Upper lobe of left lung (tissue), 6 donors: Measurements from ENCODE around the gene PRR14. TPM values are rescaled to one million over a fixed set of nuclear protein-coding genes. Genes with fewer than 3 reads are reported as not detected.

Experiments
- ATAC-seq, 2 donors: fragments of 200-7000 bp; cut with Tn5 transposase; one replicate each; pipeline ENCODE4 v1.9.1; 2022; ENCODE audit warnings: mild to moderate bottlenecking in 2 of 2, moderate library complexity in 2 of 2; ENCODE audit not compliant: low FRiP score in 2 of 2
- DNase-seq, 2 donors: peaks; one replicate each; pipeline ENCODE4 v3.0.0-alpha.2; 2019 to 2020
- H3K27ac ChIP-seq, 4 donors: fragments of 200-600 bp; sonication (generic); one replicate each; pipeline ENCODE4 v1.5.1; 2016 to 2019
- H3K27me3 ChIP-seq, 4 donors: fragments of 200-600 bp; sonication (generic); one replicate each; pipeline ENCODE4 v1.5.1; 2017 to 2019
- H3K36me3 ChIP-seq, 4 donors: fragments of 200-600 bp; sonication (generic); one replicate each; pipeline ENCODE4 v1.5.1; 2016 to 2019
- H3K4me1 ChIP-seq, 4 donors: fragments of 200-600 bp; sonication (generic); one replicate each; pipeline ENCODE4 v1.5.1; 2018 to 2019
- H3K4me3 ChIP-seq, 4 donors: fragments of 200-600 bp; sonication (generic); one replicate each; pipeline ENCODE4 v1.5.1; 2017 to 2019; ENCODE audit warnings: mild to moderate bottlenecking in 2 of 4, moderate library complexity in 1 of 4
- H3K9me3 ChIP-seq, 4 donors: fragments of 200-600 bp; sonication (generic); one replicate each; pipeline ENCODE4 v1.5.1; 2018 to 2019
- EP300 ChIP-seq, 4 donors: sonication (generic); formaldehyde crosslinking; IDR thresholded peaks; one replicate each; pipeline ENCODE4 v1.5.1; 2017; ENCODE audit warnings: antibody characterized with exemption in 4 of 4, control low read depth in 2 of 4
- POLR2A ChIP-seq, 4 donors: fragments of 450-650 bp; IDR thresholded peaks; one replicate each; pipeline ENCODE4 v1.5.1; 2016 to 2017; ENCODE audit warnings: antibody characterized with exemption in 4 of 4, mild to moderate bottlenecking in 2 of 4
- POLR2AphosphoS5 ChIP-seq, 2 donors: sonication (generic); formaldehyde crosslinking; IDR thresholded peaks; one replicate each; pipeline ENCODE4 v1.5.1; 2017; ENCODE audit warnings: antibody characterized with exemption in 2 of 2
- WGBS, 2 donors: methylation state at CpG; one replicate each; pipeline ENCODE4 v1.1.5; 2017 to 2018; 5-methylcytosine and 5-hydroxymethylcytosine counted together
- total RNA-seq, 6 donors: library from RNA; depleted of rRNA in 4 of 6; stranded (reverse); fragments of >200 nt in 4 of 6; gene quantifications; one replicate each; pipeline versions ENCODE4 v1.1.0 to v1.2.1, GENCODE V29; 2016 to 2021
- TF ChIP-seq, protein P1 (sequence below), 6 experiments: fragments of 450-650 bp in 4 of 6; fragments of 200-600 bp in 2 of 6; sonication (generic) in 2 of 6; IDR thresholded peaks; one replicate each; pipeline ENCODE4 v1.5.1; 2016 to 2019; ENCODE audit warnings: antibody characterized with exemption in 6 of 6
- donor health status: DM: no; HTN: no; CAD: no; lungs with moderate emphysema.
- donor health status: DM: no; HTN: yes; CAD: no; lungs with severe emphysema.

Gene PRR14
- total RNA-seq, 6 donors from 2014 or later, result 34.5 to 160 (median 54.9) TPM

DNA sequence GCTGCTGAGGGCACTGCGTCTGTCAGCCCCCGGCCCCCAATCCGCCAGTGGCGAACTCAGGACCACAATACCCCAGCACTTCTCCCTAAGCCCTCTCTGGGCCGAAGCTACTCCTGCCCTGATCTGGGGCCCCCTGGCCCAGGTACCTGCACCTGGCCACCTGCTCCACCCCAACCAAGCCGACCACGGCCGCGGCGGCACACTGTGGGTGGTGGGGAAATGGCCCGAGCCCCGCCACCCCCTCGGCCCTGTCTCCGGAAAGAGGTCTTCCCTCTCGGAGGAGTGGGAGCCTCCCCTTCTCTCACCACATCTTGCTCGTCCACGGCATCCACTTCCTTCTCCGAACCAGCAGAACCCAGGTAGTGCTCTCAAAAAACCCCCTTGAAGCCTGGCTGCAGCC lies 4.1 kb downstream of the PRR14 start:
- Histone ChIP-seq H3K36me3 (peaks cover 29 to 47% (median 37%) of the 10 kb centered on the region in 4 donors), H3K27me3 (no peaks in the 10 kb centered on the region), H3K9me3 (no peaks in the 10 kb centered on the region), H3K4me1 (peaks cover 18 to 32% (median 23%) of the 10 kb centered on the region in 4 donors), H3K4me3 (no peak overlapping the region), H3K27ac (no peak overlapping the region)
- ATAC-seq (no peak), DNase-seq (peak in 1 of 2 donors; percentile 84)
- TF ChIP-seq POLR2AphosphoS5 (IDR thresholded peaks at IDR 0.05) (no peak), EP300 (IDR thresholded peaks at IDR 0.05) (no peak), POLR2A (IDR thresholded peaks at IDR 0.05) (no peak)
- TF ChIP-seq, protein P1, sequence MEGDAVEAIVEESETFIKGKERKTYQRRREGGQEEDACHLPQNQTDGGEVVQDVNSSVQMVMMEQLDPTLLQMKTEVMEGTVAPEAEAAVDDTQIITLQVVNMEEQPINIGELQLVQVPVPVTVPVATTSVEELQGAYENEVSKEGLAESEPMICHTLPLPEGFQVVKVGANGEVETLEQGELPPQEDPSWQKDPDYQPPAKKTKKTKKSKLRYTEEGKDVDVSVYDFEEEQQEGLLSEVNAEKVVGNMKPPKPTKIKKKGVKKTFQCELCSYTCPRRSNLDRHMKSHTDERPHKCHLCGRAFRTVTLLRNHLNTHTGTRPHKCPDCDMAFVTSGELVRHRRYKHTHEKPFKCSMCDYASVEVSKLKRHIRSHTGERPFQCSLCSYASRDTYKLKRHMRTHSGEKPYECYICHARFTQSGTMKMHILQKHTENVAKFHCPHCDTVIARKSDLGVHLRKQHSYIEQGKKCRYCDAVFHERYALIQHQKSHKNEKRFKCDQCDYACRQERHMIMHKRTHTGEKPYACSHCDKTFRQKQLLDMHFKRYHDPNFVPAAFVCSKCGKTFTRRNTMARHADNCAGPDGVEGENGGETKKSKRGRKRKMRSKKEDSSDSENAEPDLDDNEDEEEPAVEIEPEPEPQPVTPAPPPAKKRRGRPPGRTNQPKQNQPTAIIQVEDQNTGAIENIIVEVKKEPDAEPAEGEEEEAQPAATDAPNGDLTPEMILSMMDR (IDR thresholded peaks at IDR 0.05), result no peak
- 95 to 97% methylated on average over 14 of the region's 18 CpGs for WGBS, 2 donors

DNA sequence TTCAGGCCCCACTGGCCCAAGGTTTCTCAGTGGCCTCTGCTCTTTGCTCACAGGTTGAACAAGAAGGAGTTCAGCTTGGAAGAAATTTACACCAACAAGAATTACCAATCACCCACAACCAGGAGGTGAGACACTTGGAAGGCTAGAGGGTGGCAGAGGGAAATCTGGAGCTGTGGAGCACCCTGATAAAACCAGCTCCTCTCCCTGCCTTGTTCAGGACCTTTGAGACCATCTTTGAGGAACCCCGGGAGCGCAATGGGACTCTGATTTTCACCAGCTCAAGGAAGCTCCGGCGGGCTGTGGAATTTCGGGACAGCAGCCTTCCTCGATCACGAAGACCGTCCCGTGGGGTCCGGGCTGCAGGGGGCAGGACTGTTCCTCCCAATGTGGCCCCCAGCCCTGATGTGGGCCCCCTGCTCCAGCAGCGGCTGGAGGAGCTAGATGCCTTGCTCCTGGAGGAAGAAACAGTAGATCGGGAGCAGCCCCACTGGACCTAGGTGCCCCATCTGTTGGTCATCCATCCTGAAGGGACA lies 5.1 kb downstream of the PRR14 start:
- 98 to 99% methylated on average over 9 to 12 of the region's 12 CpGs for WGBS, 2 donors
- no peaks in the 10 kb centered on the region for H3K27me3 ChIP-seq
- H3K4me1 ChIP-seq, result peaks cover 25 to 38% (median 31%) of the 10 kb centered on the region in 4 donors
- ATAC-seq, result no peak
- no peak for TF ChIP-seq EP300 (IDR thresholded peaks at IDR 0.05)
- no peak for TF ChIP-seq POLR2AphosphoS5 (IDR thresholded peaks at IDR 0.05)
- TF ChIP-seq POLR2A (IDR thresholded peaks at IDR 0.05), result no peak
- H3K36me3 ChIP-seq, result peaks cover 29 to 47% (median 38%) of the 10 kb centered on the region in 4 donors
- peak in 1 of 2 donors; percentile 62 for DNase-seq
- no peak overlapping the region for H3K4me3 ChIP-seq
- H3K27ac ChIP-seq, result peak overlapping the region in 1 of 4 donors; percentile 15
- no peaks in the 10 kb centered on the region for H3K9me3 ChIP-seq

DNA sequence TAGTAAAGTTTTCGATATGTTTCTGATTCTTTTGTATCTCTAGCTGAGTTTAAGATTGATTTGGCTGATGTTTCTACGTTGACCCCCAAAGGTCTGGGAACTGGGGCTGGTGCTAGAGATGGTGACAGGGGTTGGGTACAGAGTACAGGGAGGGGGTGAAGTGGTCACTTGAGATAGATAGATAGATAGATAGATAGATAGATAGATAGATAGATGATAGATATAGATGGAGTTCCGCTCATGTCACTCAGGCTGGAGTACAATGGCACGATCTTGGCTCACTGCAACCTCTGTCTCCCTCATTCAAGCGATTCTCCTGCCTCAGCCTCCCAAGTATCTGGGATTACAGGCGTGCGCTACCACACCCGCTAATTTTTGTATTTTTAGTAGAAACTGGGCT lies 5.6 kb downstream of the PRR14 start:
- Histone ChIP-seq H3K36me3 (peaks cover 29 to 51% (median 41%) of the 10 kb centered on the region in 4 donors), H3K4me1 (peaks cover 30 to 43% (median 36%) of the 10 kb centered on the region in 4 donors), H3K9me3 (no peaks in the 10 kb centered on the region), H3K27ac (peak overlapping the region in 3 of 4 donors; percentile 73 to 98 (median 84)), H3K27me3 (no peaks in the 10 kb centered on the region), H3K4me3 (no peak overlapping the region)
- no peak for TF ChIP-seq POLR2AphosphoS5 (IDR thresholded peaks at IDR 0.05)
- TF ChIP-seq, protein P1 (IDR thresholded peaks at IDR 0.05), result no peak
- no peak for TF ChIP-seq EP300 (IDR thresholded peaks at IDR 0.05)
- no peak for TF ChIP-seq POLR2A (IDR thresholded peaks at IDR 0.05)
- ATAC-seq (no peak), DNase-seq (no peak)
- WGBS, 2 donors, result 92 to 95% methylated on average over 8 of the region's 8 CpGs

DNA sequence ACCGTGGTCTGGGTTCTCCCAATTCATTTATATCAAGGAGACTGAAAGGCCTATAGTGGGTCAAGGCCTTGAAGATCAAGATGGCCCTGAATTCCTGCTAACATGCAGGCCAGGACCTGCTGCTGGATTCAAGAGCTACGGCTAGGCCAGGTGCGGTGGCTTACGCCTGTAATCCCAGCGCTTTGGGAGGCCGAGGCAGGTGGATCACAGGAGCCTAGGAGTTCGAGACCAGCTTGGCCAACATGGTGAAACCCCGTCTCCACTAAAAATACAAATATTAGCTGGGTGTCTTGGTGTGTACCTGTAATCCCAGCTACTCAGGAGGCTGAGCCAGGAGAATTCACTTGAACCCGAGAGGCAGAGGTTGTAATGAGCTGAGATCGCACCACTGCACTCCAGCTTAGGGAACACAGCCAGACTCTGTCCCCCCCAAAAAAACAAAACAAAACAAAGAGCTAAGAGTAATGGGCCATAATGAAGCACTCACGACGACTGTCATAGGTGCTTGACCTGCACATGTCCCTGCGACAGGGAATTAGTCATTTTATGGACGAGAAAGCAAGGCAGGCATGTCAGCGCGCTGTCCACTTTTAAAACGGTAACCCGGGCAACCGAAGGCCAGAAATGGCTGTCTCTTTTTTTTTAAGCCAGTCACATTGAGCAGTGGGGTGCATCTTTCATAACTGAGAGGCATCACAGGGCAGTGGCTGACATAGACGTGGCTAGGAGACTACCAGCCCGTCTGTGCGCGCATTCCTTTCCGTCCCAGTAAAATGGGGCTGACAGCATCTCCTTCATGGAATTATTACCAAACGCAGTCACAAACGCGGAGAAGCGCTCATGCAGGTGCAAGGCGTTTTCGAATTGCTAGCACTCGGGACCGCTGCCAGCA lies 6.5 kb downstream of the PRR14 start:
- DNase-seq, result peak in 1 of 2 donors; percentile 35
- peak in 1 of 2 donors; percentile 0 for ATAC-seq
- Histone ChIP-seq H3K9me3 (no peaks in the 10 kb centered on the region), H3K27me3 (no peaks in the 10 kb centered on the region), H3K27ac (peak overlapping the region; percentile 73 to 99 (median 91)), H3K4me3 (peak overlapping the region in 3 of 4 donors; percentile 49 to 97 (median 93)), H3K4me1 (peaks cover 34 to 43% (median 35%) of the 10 kb centered on the region in 4 donors), H3K36me3 (peaks cover 31 to 59% (median 47%) of the 10 kb centered on the region in 4 donors)
- WGBS, 2 donors, result 23 to 37% methylated on average over 21 to 32 of the region's 32 CpGs
- TF ChIP-seq, protein P1 (IDR thresholded peaks at IDR 0.05), result no peak
- no peak for TF ChIP-seq POLR2A (IDR thresholded peaks at IDR 0.05)
- no peak for TF ChIP-seq EP300 (IDR thresholded peaks at IDR 0.05)
- no peak for TF ChIP-seq POLR2AphosphoS5 (IDR thresholded peaks at IDR 0.05)
